Measurements from ENCODE around the gene FOCAD.
"Not testable (repeated sequence)": the region's sequence is repeated elsewhere in the genome, so short reads cannot be mapped to it uniquely, and the experiment has no call there.

Gene FOCAD

DNA sequence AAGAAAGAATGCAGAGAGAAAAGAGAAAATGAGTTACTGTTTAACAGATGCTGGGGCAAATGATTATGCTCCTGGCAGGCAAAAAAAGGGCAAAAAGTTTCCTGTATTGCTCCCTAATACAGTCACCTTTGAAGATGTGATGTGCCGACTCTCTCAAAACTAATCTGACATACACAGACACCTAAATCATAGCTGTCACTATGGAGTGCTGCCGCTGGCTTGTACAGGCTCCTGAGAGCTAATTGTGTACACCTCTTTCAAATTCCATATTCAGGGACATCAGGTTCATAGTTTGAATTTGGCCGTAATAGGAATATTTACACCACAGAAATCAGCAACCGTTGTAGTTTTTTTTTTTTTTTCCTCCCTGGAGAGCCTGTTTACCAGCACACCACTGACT is 12.4 kb upstream of the FOCAD start:
- no peak for DNase-seq (ENCODE audit: extremely low read depth in 1 of 2, low read depth in 1 of 2)

DNA sequence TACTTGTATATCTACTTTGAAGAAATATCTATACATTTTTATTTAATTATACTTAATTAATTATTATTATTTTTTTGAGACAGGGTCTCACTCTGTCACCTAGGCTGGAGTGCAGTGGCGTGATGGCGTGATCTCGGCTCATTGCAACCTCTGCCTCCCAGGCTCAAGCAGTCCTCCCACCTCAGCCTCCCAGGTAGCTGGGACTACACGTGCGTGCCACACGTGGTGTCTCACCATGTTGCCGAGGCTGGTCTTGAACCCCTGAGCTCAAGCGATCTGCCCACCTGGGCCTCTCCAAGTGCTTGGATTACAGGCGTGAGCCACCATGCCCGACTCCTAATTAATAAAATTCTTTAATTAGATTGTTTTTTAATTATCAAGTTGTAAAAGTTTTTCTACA is 10.5 kb upstream of the FOCAD start:
- not testable (repeated sequence) for DNase-seq (ENCODE audit: extremely low read depth in 1 of 2, low read depth in 1 of 2)

GRCh38 chr9:20681467-20681866 is 2.6 kb upstream of the FOCAD start:
- DNase-seq (ENCODE audit: extremely low read depth in 1 of 2, low read depth in 1 of 2) = no peak

DNA sequence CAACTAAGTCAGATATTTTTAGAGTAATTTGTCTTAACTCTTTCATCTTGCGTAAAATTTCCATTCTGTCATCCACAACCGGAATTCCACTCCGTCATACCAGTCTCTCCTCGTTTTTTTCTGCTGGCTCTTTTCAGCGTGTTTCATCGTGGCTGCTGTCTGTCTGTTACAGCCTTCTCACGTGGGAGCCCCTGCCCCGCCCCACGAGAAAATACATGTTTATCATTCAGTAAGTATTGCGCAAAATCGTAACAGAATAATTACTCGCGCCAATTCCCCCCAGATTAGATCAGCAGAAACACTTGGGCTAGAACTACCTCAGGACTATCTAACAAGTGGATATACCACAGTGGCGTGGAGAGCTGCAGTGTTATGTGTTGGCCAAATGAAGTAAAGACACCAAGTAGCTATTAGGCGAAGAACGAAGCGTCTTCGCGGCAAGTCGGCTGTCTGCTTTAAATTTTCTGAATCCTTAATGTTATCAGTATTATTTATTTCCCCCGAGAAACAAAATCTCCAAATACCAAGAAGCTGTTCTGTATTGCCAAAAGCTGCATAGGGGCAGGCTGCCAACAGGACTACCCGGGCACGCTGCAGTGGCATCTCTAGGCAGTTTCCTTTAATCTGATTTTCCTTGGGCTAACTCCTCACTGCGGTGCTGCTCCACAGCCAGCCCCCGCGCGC is 566 bp upstream of the FOCAD start:
- peak in 1 of 2 donors; percentile 17 for DNase-seq (ENCODE audit: extremely low read depth in 1 of 2, low read depth in 1 of 2)

- DNase-seq (ENCODE audit: extremely low read depth in 1 of 2, low read depth in 1 of 2) = no peak
These were observed 1.0 kb downstream of the FOCAD start for GRCh38 chr9:20684875-20685696.

DNA sequence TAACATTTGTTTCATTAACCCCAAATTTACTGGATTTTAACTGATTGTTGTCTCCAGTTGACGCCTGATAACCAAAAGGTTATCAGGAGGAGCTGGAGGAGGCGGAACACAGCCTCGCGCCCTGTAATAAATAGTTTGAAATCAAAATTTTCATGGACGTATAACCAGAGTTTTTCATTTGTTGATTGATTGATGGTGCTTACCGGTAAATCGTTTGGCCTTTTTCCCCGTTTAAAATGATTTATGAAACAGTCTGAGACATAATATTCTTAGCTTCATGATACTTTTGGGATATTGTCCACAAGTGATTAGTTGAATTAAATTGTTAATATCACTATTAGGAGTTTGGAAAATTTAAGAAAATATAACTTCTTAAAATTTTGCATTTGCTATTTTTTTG is 1.7 kb downstream of the FOCAD start:
- DNase-seq (ENCODE audit: extremely low read depth in 1 of 2, low read depth in 1 of 2) = no peak

DNA sequence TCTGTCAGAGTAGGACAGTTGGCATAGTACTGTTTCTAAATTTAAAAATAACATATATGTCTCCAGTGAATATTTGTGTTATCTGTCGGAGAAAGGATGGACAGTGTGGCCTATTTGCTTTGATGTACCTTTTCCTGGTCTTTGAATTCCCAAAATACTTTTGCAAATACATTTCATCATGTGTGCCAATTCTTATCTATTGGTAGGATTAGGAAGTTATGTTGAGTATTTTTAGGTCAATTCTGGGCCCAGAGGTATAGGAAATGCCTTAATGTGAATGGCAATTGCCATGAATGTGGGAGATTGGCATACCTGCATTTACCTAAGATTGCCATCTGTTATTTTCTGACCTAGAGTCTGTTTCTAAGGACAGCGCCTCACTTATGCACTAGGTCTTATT is 5.8 kb downstream of the FOCAD start:
- no peak for DNase-seq (ENCODE audit: extremely low read depth in 1 of 2, low read depth in 1 of 2)

DNA sequence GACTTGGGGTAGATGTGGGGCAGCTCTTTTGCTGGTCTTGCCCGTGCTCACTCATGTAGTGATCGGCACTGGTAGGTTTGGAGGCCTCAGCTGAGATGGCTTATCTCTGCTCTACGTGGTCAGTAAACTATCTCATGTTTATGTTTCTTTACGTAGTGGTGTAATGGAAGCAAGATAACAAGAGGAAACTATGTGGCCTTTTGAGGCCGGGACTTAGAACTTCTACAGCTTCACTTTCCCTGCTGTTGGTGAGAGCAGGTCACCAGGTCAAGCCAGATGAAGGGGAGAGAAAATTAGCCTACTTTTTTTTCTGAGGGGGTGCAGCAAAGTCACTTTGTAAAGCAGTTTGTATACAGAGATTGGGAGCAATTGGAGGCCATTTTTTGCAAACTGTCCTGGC is 8.5 kb downstream of the FOCAD start:
- no peak for DNase-seq (ENCODE audit: extremely low read depth in 1 of 2, low read depth in 1 of 2)

DNA sequence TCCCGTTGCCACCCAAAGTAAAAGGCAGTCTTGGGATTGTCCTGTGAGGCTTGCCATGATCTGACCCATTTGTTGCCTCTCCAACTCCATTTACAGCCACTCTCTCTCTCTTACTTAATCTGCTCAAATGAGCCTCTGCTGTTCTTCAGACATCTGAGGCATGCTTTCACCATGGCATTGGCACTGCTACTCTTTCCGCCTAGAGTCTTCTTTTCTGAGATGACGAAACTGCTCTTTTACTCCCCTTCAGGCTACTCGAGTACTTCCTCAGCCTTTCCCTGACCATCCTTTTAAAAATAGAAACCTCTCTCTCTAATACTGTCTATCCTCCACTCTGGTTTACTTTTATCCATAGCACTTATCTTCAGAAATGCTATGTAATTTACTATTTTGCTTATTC is 9.0 kb downstream of the FOCAD start:
- DNase-seq (ENCODE audit: extremely low read depth in 1 of 2, low read depth in 1 of 2) = no peak

GRCh38 chr9:20694248-20694647 is 10.2 kb downstream of the FOCAD start:
- DNase-seq (ENCODE audit: extremely low read depth in 1 of 2, low read depth in 1 of 2) = no peak

DNA sequence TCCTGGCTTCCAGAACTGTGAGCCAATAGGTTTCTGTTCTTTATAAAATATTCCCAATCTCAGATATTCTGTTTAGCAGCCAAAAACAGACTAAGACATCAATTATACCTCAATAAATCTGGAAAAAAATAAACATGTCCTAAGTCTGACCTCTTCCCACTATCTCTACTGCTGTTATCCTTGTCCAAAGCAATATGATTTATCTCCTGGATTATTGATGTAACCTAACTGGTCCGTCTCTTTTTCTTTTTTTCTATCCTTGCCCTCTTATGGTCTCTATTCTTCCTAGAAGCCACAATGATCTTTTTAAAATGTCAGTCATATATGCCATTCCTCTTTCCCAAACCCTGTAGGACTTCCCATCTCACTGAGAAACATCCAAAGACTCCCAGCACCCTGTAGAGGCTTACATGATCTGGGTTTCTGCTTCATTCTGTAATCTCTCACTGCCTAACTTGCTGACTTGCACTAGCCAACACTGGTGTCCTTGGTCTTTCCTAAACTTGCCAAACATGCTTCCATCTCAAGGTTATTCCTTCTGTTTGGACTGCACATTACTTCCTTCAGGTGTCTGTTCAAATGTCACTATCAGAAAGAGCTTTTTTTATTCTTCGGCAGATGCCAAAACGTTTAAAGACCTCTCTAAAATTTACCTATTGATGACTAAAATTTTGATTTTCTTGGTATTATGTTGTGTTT is 13.1 kb downstream of the FOCAD start:
- no peak for DNase-seq (ENCODE audit: extremely low read depth in 1 of 2, low read depth in 1 of 2)

- DNase-seq (ENCODE audit: extremely low read depth in 1 of 2, low read depth in 1 of 2) = no peak
These were observed 14.7 kb downstream of the FOCAD start for GRCh38 chr9:20698782-20699181.

- no peak for DNase-seq (ENCODE audit: extremely low read depth in 1 of 2, low read depth in 1 of 2)
These were observed 17.0 kb downstream of the FOCAD start for GRCh38 chr9:20701060-20701459.

GRCh38 chr9:20702570-20702969 is 18.5 kb downstream of the FOCAD start:
- DNase-seq (ENCODE audit: extremely low read depth in 1 of 2, low read depth in 1 of 2) = no peak

GRCh38 chr9:20703146-20703545 is 19.1 kb downstream of the FOCAD start:
- DNase-seq (ENCODE audit: extremely low read depth in 1 of 2, low read depth in 1 of 2) = no peak

GRCh38 chr9:20707708-20708107 is 23.6 kb downstream of the FOCAD start:
- DNase-seq (ENCODE audit: extremely low read depth in 1 of 2, low read depth in 1 of 2) = no peak

GRCh38 chr9:20713172-20713571 is 29.1 kb downstream of the FOCAD start:
- DNase-seq (ENCODE audit: extremely low read depth in 1 of 2, low read depth in 1 of 2) = no peak

DNA sequence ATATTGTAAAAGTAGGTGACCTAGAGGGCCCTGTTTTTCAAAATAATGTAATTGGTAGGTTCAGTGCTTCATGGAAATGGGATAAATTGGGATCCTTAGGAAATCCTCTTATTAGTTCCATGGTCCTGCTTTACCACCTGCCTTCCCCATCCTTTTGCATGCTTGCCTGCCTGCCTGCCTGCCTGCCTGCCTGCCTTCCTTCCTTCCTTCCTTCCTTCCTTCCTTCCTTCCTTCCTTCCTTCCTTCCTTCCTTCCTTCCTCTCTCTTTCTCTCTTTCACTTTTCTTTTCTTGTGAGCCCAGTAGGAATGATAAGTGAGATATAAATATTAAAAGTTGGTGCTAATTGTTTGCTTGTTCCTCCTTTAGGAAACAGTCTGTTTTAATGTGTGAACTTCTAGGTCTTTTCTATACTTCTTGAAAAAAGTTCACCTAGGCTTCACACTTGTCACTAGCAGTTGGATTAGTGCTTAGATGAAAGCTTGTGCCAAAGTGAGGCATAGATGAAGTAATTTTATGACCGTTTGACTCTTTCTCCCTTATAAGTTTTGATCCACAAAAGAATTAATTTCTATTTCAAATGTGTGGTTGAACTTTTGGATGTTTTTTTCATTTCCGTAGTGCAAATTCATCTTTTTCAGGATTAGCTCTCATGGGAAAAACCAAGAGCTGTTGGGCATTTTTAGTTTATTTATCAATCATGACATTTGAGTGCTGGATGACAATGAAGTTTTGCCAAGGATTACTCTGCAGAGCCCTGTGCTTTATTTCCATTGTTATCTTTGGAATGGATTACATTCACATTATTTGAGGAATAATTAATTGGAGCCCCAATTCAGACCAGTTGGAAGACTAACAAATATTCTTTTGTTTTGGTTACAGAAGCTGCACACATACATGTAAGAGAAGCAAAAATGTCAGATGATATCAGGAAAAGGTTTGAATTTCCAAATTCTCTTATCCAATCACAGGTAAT is 30.7 kb downstream of the FOCAD start:
- no peak for DNase-seq (ENCODE audit: extremely low read depth in 1 of 2, low read depth in 1 of 2)

DNA sequence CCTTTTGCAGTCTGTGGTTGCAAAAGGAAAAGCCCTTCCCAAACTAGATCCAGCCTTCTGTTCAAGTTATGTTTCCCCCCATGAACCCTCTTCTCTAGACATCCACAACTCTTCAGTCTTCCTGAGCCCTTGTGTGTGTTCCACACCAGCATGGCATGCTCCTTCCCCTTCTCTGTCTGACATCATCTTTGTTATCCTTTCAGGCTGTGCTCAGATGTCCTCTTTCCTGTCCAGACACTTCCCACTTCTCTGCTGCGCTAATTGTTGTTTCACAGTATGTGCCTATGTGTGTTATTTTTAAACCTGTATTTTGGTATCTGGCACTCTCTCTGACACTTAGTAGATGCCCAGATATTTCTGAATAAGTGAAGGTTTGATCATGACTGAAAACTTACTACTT is 38.2 kb downstream of the FOCAD start:
- DNase-seq (ENCODE audit: extremely low read depth in 1 of 2, low read depth in 1 of 2) = no peak

GRCh38 chr9:20725675-20726074 is 41.6 kb downstream of the FOCAD start:
- no peak for DNase-seq (ENCODE audit: extremely low read depth in 1 of 2, low read depth in 1 of 2)

DNA sequence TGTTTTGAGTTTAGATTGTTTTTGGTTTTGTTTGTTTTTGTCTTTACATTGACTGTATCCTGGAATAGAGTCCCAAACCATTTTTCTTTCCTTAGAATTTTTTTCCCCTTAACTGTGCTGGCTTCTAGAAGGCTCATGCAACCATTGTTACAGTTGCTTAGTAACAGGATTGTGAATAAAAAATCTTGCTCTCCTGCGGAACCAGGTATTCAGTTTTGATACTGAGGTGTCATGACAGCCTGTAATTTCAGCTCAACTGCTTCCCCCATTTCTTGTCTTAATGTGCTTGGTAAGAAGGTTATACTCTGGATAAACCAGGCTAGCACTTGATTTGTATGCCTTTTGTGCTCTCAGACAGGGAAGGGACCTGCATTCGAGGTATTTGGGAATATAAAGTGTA is 42.1 kb downstream of the FOCAD start:
- DNase-seq (ENCODE audit: extremely low read depth in 1 of 2, low read depth in 1 of 2) = no peak

All from activated CD8-positive, alpha-beta memory T cell treated with anti-CD3 and anti-CD28 coated beads for 1 hour (primary cell).